ENCODE results near the gene PDSS2.
A peak's percentile ranks its signal among the peaks of the same experiment; 100 is the strongest.
"Not testable (repeated sequence)": the region's sequence is repeated elsewhere in the genome, so short reads cannot be mapped to it uniquely, and the experiment has no call there.

The PDSS2 gene

GRCh38 chr6:107488875-107489635, 29.7 kb upstream of the PDSS2 start:
- no peak for TF ChIP-seq CTCF (IDR thresholded peaks at IDR 0.05; ENCODE audit: insufficient read depth, low read depth, low read length, missing control alignments)
- DNase-seq (ENCODE audit: low read depth): no peak
- H3K4me3 ChIP-seq (ENCODE audit: low read length): peak overlapping the region; percentile 35

- no peak for DNase-seq (ENCODE audit: low read depth)
- no peak for TF ChIP-seq CTCF (IDR thresholded peaks at IDR 0.05; ENCODE audit: insufficient read depth, low read depth, low read length, missing control alignments)
These were observed 29.0 kb upstream of the PDSS2 start for GRCh38 chr6:107488174-107488874.

GRCh38 chr6:107485157-107485556, 25.8 kb upstream of the PDSS2 start:
- DNase-seq (ENCODE audit: low read depth): no peak
- TF ChIP-seq CTCF (IDR thresholded peaks at IDR 0.05; ENCODE audit: insufficient read depth, low read depth, low read length, missing control alignments): no peak
- no peak overlapping the region for H3K4me3 ChIP-seq (ENCODE audit: low read length)

More at GRCh38 chr6:107488174-107488874, 29.0 kb upstream of the PDSS2 start:
- H3K4me3 ChIP-seq (ENCODE audit: low read length): no peak overlapping the region

GRCh38 chr6:107479089-107479690, 19.8 kb upstream of the PDSS2 start:
- H3K4me3 ChIP-seq (ENCODE audit: low read length): no peak overlapping the region
- no peak for TF ChIP-seq CTCF (IDR thresholded peaks at IDR 0.05; ENCODE audit: insufficient read depth, low read depth, low read length, missing control alignments)
- DNase-seq (ENCODE audit: low read depth): no peak

DNA sequence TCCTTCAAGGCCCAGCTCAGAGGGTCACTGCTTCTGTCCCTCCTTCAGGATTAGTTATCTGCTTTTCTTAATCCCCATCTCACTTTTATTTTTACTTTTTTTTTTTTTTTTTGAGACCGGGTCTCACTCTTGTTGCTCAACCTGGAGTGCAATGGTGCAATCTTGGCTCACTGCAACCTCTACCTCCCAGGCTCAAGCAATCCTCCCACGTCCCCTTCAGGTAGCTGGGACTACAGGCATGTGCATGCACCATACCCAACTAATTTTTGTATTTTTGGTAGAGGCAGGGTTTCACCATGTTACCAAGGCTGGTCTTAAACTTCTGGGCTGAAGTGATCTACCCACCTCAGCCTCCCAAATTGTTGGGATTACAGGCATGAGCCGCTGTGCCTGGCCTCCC, 16.5 kb upstream of the PDSS2 start:
- not testable (repeated sequence) for H3K4me3 ChIP-seq (ENCODE audit: low read length)

GRCh38 chr6:107475360-107475759, 16.0 kb upstream of the PDSS2 start:
- H3K4me3 ChIP-seq (ENCODE audit: low read length); DNase-seq (ENCODE audit: low read depth): not testable (repeated sequence)

More for the DNA sequence above, 16.5 kb upstream of the PDSS2 start:
- DNase-seq (ENCODE audit: low read depth): not testable (repeated sequence)

GRCh38 chr6:107473660-107474059, 14.3 kb upstream of the PDSS2 start:
- no peak for TF ChIP-seq CTCF (IDR thresholded peaks at IDR 0.05; ENCODE audit: insufficient read depth, low read depth, low read length, missing control alignments)
- DNase-seq (ENCODE audit: low read depth): no peak
- no peak overlapping the region for H3K4me3 ChIP-seq (ENCODE audit: low read length)

All from epithelial cell of esophagus (primary cell).